MM.1S (cell line): Measurements from ENCODE around the gene PPL.

Experiments used
- EZH2 ChIP-seq: fragments of 300-600 bp; sonication (generic); optimal IDR thresholded peaks from 2 replicates; pipeline ENCODE3; 2017; ENCODE audit warnings: low read depth, mild to moderate bottlenecking, antibody characterized with exemption, low read length, mixed read lengths
- TF ChIP-seq, protein P1 (sequence below): fragments of 300-600 bp; sonication (generic); IDR thresholded peaks from 2 replicates; pipeline ENCODE4 v1.5.1; 2016; ENCODE audit warnings: antibody characterized with exemption, low read length, mixed read lengths

DNA sequence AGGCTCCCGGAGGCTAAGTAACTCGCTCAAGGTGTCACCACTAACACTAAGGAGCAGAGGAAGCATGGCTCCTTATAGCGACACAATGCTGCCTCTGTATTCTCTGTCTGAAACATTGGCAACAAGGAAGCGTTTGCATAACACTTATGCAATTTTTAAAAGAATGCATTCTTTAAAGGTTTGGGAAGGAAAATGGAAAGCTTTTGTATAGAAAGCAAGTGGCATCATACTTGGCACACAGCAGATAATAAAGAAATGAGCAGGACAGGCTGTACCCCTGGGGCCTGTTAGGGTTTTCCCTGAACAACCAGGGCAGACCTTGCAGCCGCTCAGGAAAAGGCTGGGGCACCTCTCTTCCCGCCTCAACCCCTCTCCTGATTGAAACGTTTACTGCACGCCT is 36.9 kb downstream of the PPL start:
- TF ChIP-seq, protein P1, sequence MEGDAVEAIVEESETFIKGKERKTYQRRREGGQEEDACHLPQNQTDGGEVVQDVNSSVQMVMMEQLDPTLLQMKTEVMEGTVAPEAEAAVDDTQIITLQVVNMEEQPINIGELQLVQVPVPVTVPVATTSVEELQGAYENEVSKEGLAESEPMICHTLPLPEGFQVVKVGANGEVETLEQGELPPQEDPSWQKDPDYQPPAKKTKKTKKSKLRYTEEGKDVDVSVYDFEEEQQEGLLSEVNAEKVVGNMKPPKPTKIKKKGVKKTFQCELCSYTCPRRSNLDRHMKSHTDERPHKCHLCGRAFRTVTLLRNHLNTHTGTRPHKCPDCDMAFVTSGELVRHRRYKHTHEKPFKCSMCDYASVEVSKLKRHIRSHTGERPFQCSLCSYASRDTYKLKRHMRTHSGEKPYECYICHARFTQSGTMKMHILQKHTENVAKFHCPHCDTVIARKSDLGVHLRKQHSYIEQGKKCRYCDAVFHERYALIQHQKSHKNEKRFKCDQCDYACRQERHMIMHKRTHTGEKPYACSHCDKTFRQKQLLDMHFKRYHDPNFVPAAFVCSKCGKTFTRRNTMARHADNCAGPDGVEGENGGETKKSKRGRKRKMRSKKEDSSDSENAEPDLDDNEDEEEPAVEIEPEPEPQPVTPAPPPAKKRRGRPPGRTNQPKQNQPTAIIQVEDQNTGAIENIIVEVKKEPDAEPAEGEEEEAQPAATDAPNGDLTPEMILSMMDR = no peak
- no peak for TF ChIP-seq EZH2
